ENCODE results near the gene CAMK2D. TPM values are rescaled to one million over a fixed set of nuclear protein-coding genes. Genes with fewer than 3 reads are reported as not detected.

Gene CAMK2D
- total and polyA plus RNA-seq, 7 donors, result 41.2 to 183 (median 83.8) TPM

- 29 to 65% (median 38%) methylated on average over 1 of the region's 1 CpG for WGBS, 3 donors
- no peak for ATAC-seq
- no peaks in the 10 kb centered on the region for H3K9me3 ChIP-seq
- H3K27me3 ChIP-seq (ENCODE audit: insufficient read depth in 3 of 3, low read length in 2 of 3), result no peaks in the 10 kb centered on the region
- intact Hi-C loops (cut with DNase I), result no loop called here
- peaks cover 7 to 58% of the 10 kb centered on the region in 2 donors for H3K36me3 ChIP-seq (ENCODE audit: insufficient read depth in 1 of 2, low read depth in 1 of 2)
- no peak overlapping the region for H3K27ac ChIP-seq
- H3K4me3 ChIP-seq, result no peak overlapping the region
- peaks cover 21% of the 10 kb centered on the region for H3K4me1 ChIP-seq
- DNase-seq, result no peak
- TF ChIP-seq CTCF (IDR thresholded peaks at IDR 0.05), result no peak
These were observed 299.3 kb downstream of the CAMK2D start for GRCh38 chr4:113462286-113462685.

GRCh38 chr4:113461281-113461680, 300.3 kb downstream of the CAMK2D start:
- Histone ChIP-seq H3K27me3 (ENCODE audit: insufficient read depth in 3 of 3, low read length in 2 of 3) (no peaks in the 10 kb centered on the region), H3K4me3 (no peak overlapping the region), H3K27ac (no peak overlapping the region), H3K4me1 (peaks cover 11% of the 10 kb centered on the region), H3K9me3 (no peaks in the 10 kb centered on the region), H3K36me3 (ENCODE audit: insufficient read depth in 1 of 2, low read depth in 1 of 2) (peaks cover 7 to 68% of the 10 kb centered on the region in 2 donors)
- intact Hi-C loops (cut with DNase I), result no loop called here
- no peak for TF ChIP-seq CTCF (IDR thresholded peaks at IDR 0.05)
- ATAC-seq (no peak), DNase-seq (no peak)

GRCh38 chr4:113457886-113458285, 303.7 kb downstream of the CAMK2D start:
- Histone ChIP-seq H3K4me3 (no peak overlapping the region), H3K4me1 (peaks cover 10% of the 10 kb centered on the region), H3K27me3 (ENCODE audit: insufficient read depth in 3 of 3, low read length in 2 of 3) (no peaks in the 10 kb centered on the region), H3K27ac (peak overlapping the region; percentile 54), H3K36me3 (ENCODE audit: insufficient read depth in 1 of 2, low read depth in 1 of 2) (peaks cover 4 to 61% of the 10 kb centered on the region in 2 donors), H3K9me3 (no peaks in the 10 kb centered on the region)
- intact Hi-C loops (cut with DNase I), result no loop called here
- DNase-seq (no peak), ATAC-seq (peak in 3 of 4 donors; percentile 19 to 51 (median 33))
- no peak for TF ChIP-seq CTCF (IDR thresholded peaks at IDR 0.05)

GRCh38 chr4:113457121-113457520, 304.4 kb downstream of the CAMK2D start:
- peaks cover 4 to 61% of the 10 kb centered on the region in 2 donors for H3K36me3 ChIP-seq (ENCODE audit: insufficient read depth in 1 of 2, low read depth in 1 of 2)
- no peak for TF ChIP-seq CTCF (IDR thresholded peaks at IDR 0.05)
- intact Hi-C loops (cut with DNase I), result no loop called here
- H3K9me3 ChIP-seq, result no peaks in the 10 kb centered on the region
- WGBS, 3 donors, result 93 to 97% (median 96%) methylated on average over 8 of the region's 8 CpGs
- ATAC-seq, result no peak
- DNase-seq, result no peak
- H3K27me3 ChIP-seq (ENCODE audit: insufficient read depth in 3 of 3, low read length in 2 of 3), result no peaks in the 10 kb centered on the region
- H3K4me3 ChIP-seq, result no peak overlapping the region
- peaks cover 10% of the 10 kb centered on the region for H3K4me1 ChIP-seq
- H3K27ac ChIP-seq, result peak overlapping the region; percentile 54

GRCh38 chr4:113455061-113455460, 306.5 kb downstream of the CAMK2D start:
- Histone ChIP-seq H3K27me3 (ENCODE audit: insufficient read depth in 3 of 3, low read length in 2 of 3) (no peaks in the 10 kb centered on the region), H3K9me3 (no peaks in the 10 kb centered on the region), H3K4me3 (no peak overlapping the region), H3K4me1 (peaks cover 10% of the 10 kb centered on the region), H3K36me3 (ENCODE audit: insufficient read depth in 1 of 2, low read depth in 1 of 2) (peaks cover 2 to 45% of the 10 kb centered on the region in 2 donors), H3K27ac (no peak overlapping the region)
- WGBS, 3 donors, result 56 to 74% (median 57%) methylated on average over 2 of the region's 2 CpGs
- DNase-seq (no peak), ATAC-seq (no peak)
- intact Hi-C loops (cut with DNase I), result no loop called here
- TF ChIP-seq CTCF (IDR thresholded peaks at IDR 0.05), result no peak

Data from psoas muscle (tissue), 8 donors.